Fibroblast of lung (primary cell): ENCODE measurements around the gene PCSK2. TPM values are rescaled to one million over a fixed set of nuclear protein-coding genes. Genes with fewer than 3 reads are reported as not detected.

ENCODE experiments used
- DNase-seq, 2 donors: peaks; one replicate each; pipeline versions ENCODE4 v3.0.0 to v3.0.0-alpha.2; 2010; ENCODE audit warnings: low read depth in 2 of 2
- H2AFZ ChIP-seq: 2 replicates; pipeline ENCODE4 v1.5.1; 2012; ENCODE audit warnings: low read length, control low read depth, inconsistent platforms
- H3K27ac ChIP-seq: 2 replicates; pipeline ENCODE4 v1.5.1; 2011; ENCODE audit warnings: low read length, control low read depth; ENCODE audit not compliant: insufficient read depth
- H3K27me3 ChIP-seq: 2 replicates; pipeline ENCODE4 v1.5.1; 2011; ENCODE audit warnings: mild to moderate bottlenecking, low read length; ENCODE audit not compliant: control insufficient read depth, insufficient read depth
- H3K36me3 ChIP-seq: 2 replicates; pipeline ENCODE4 v1.5.1; 2011; ENCODE audit warnings: low read length; ENCODE audit not compliant: control insufficient read depth, insufficient read depth
- H3K4me1 ChIP-seq: 2 replicates; pipeline ENCODE4 v1.5.1; 2011; ENCODE audit warnings: low read length; ENCODE audit not compliant: control insufficient read depth, insufficient read depth; ENCODE audit errors: extremely low read depth
- H3K4me2 ChIP-seq: 2 replicates; pipeline ENCODE4 v1.5.1; 2011; ENCODE audit warnings: low read length, control low read depth; ENCODE audit not compliant: insufficient read depth; ENCODE audit errors: extremely low read depth
- H3K4me3 ChIP-seq, 4 experiments: fragments of 200-600 bp in 1 of 4; sonication (generic) in 1 of 4; replicated peaks in 1 of 4; 2 replicates each; pipeline ENCODE4 v1.5.1; 2011 to 2016; ENCODE audit warnings: low read length in 4 of 4, low read depth in 3 of 4, mild to moderate bottlenecking in 3 of 4, control low read depth in 2 of 4, inconsistent platforms in 1 of 4, mixed read lengths in 1 of 4; ENCODE audit not compliant: insufficient read depth in 1 of 4; ENCODE audit errors: control extremely low read depth in 1 of 4
- H3K79me2 ChIP-seq: 2 replicates; pipeline ENCODE4 v1.5.1; 2012; ENCODE audit warnings: mild to moderate bottlenecking, low read length, inconsistent platforms; ENCODE audit not compliant: control insufficient read depth, insufficient read depth
- H3K9ac ChIP-seq: 2 replicates; pipeline ENCODE4 v1.5.1; 2011; ENCODE audit warnings: mild to moderate bottlenecking, low read length, control low read depth; ENCODE audit not compliant: insufficient read depth
- H3K9me3 ChIP-seq: 2 replicates; pipeline ENCODE4 v1.5.1; 2012; ENCODE audit warnings: low read depth, low read length; ENCODE audit not compliant: control insufficient read depth, insufficient read depth
- H4K20me1 ChIP-seq: 2 replicates; pipeline ENCODE4 v1.5.1; 2011; ENCODE audit warnings: low read length; ENCODE audit not compliant: control insufficient read depth, insufficient read depth; ENCODE audit errors: extremely low read depth
- CTCF ChIP-seq, 2 donors: IDR thresholded peaks in 1 of 2; conservative IDR thresholded peaks in 1 of 2; 1 replicate in 1 of 2; 2 replicates in 1 of 2; pipeline ENCODE4 v1.5.1; 2011 to 2012; ENCODE audit warnings: low read length in 2 of 2, control low read depth in 1 of 2, inconsistent platforms in 1 of 2, low read depth in 1 of 2, mild to moderate bottlenecking in 1 of 2
- EZH2 ChIP-seq: IDR thresholded peaks from 2 replicates; pipeline ENCODE4 v1.5.1; 2012; ENCODE audit warnings: low read length, control low read depth, mild to moderate bottlenecking; ENCODE audit errors: missing control alignments
- polyA plus RNA-seq, 2 donors: library from polyadenylated mRNA; depleted of rRNA in 1 of 2; stranded (reverse) in 1 of 2; unstranded in 1 of 2; fragments of >200 nt; gene quantifications; 2 replicates each; pipeline ENCODE4 v1.2.1, GENCODE V29; 2011 to 2012; ENCODE audit warnings: missing spikeins in 1 of 2
- total RNA-seq: library from RNA; depleted of rRNA; stranded (reverse); fragments of >200 nt; gene quantifications from 2 replicates; pipeline ENCODE4 v1.2.1, GENCODE V29; 2014

Gene PCSK2
- total and polyA plus RNA-seq, 2 donors (not counting 1 experiment from before 2014, with no cell fraction given), result under 0.01 to 1.2 TPM

- Histone ChIP-seq H3K36me3 (no peaks in the 10 kb centered on the region), H4K20me1 (no peaks in the 10 kb centered on the region), H2AFZ (no peak overlapping the region), H3K79me2 (no peaks in the 10 kb centered on the region), H3K27me3 (no peaks in the 10 kb centered on the region), H3K9me3 (no peaks in the 10 kb centered on the region), H3K9ac (no peak overlapping the region), H3K4me1 (no peaks in the 10 kb centered on the region), H3K4me2 (no peak overlapping the region), H3K27ac (no peak overlapping the region), H3K4me3 (no peak overlapping the region)
- DNase-seq, result no peak
- no peak for TF ChIP-seq CTCF (conservative IDR thresholded peaks at IDR 0.05 in 1 of 2, IDR thresholded peaks at IDR 0.05 in 1 of 2; ENCODE audit: low read depth in 1 of 2, low read length in 2 of 2)
- TF ChIP-seq EZH2, result no peak
Measured at GRCh38 chr20:17189976-17190695, 36.7 kb upstream of the PCSK2 start.

GRCh38 chr20:17197041-17197440 lies 29.8 kb upstream of the PCSK2 start:
- no peak overlapping the region for H2AFZ ChIP-seq
- no peak overlapping the region for H3K4me3 ChIP-seq
- TF ChIP-seq EZH2, result no peak
- no peak for TF ChIP-seq CTCF (conservative IDR thresholded peaks at IDR 0.05 in 1 of 2, IDR thresholded peaks at IDR 0.05 in 1 of 2; ENCODE audit: low read depth in 1 of 2, low read length in 2 of 2)
- H3K27me3 ChIP-seq, result no peaks in the 10 kb centered on the region
- H3K9ac ChIP-seq, result no peak overlapping the region
- no peak for DNase-seq
- H3K4me2 ChIP-seq, result no peak overlapping the region
- no peak overlapping the region for H3K27ac ChIP-seq
- H3K9me3 ChIP-seq, result no peaks in the 10 kb centered on the region
- no peaks in the 10 kb centered on the region for H4K20me1 ChIP-seq
- no peaks in the 10 kb centered on the region for H3K36me3 ChIP-seq
- H3K4me1 ChIP-seq, result no peaks in the 10 kb centered on the region
- no peaks in the 10 kb centered on the region for H3K79me2 ChIP-seq

DNA sequence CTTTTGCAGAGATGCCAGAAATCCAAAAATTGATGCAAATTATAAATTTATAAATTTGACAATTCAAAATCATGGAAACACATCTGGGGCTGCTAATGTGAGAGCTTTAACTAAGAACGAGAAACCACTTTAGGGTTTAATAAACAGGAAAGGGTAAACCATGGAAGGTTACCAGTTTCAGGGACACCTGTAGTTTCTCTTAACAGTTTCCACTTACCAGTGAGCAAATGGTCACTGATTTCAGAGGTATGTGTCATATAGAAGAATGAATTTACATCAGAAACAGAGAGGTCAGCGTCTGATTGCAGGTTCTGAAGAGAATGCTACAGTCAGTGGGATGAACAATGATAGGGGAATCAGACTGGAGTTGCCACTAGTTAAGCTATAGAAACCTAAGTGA lies 24.8 kb upstream of the PCSK2 start:
- Histone ChIP-seq H3K9ac (no peak overlapping the region), H3K9me3 (no peaks in the 10 kb centered on the region), H3K27me3 (no peaks in the 10 kb centered on the region), H3K4me2 (no peak overlapping the region), H3K4me3 (no peak overlapping the region), H3K4me1 (no peaks in the 10 kb centered on the region), H2AFZ (no peak overlapping the region), H3K36me3 (no peaks in the 10 kb centered on the region), H3K27ac (no peak overlapping the region), H3K79me2 (no peaks in the 10 kb centered on the region), H4K20me1 (no peaks in the 10 kb centered on the region)
- DNase-seq, result no peak
- TF ChIP-seq CTCF (conservative IDR thresholded peaks at IDR 0.05 in 1 of 2, IDR thresholded peaks at IDR 0.05 in 1 of 2; ENCODE audit: low read depth in 1 of 2, low read length in 2 of 2), result no peak
- TF ChIP-seq EZH2, result no peak
